Transverse colon (tissue), 4 donors: ENCODE results near the gene LGR5. TPM values are rescaled to one million over a fixed set of nuclear protein-coding genes. Genes with fewer than 3 reads are reported as not detected.

ENCODE experiments used
- DNase-seq: peaks from one replicate; pipeline ENCODE4 v3.0.0-alpha.2; 2019
- H3K27ac ChIP-seq, 4 donors: fragments of 200-600 bp; sonication (generic); 2 replicates each; pipeline ENCODE4 v1.5.1; 2016 to 2018; ENCODE audit warnings: inconsistent platforms in 4 of 4
- H3K27me3 ChIP-seq: fragments of 200-600 bp; sonication (generic); 2 replicates; pipeline ENCODE4 v1.5.1; 2017; ENCODE audit warnings: inconsistent platforms
- H3K36me3 ChIP-seq, 4 donors: fragments of 200-600 bp; sonication (generic); 2 replicates each; pipeline ENCODE4 v1.5.1; 2017 to 2019; ENCODE audit warnings: inconsistent platforms in 4 of 4
- H3K4me1 ChIP-seq, 4 donors: fragments of 200-600 bp; sonication (generic); 2 replicates each; pipeline ENCODE4 v1.5.1; 2017 to 2020; ENCODE audit warnings: inconsistent platforms in 4 of 4
- H3K4me3 ChIP-seq, 4 donors: fragments of 200-600 bp; sonication (generic); 1 replicate in 1 of 4; 2 replicates in 3 of 4; pipeline versions ENCODE4 v1.5.1 to v1.6.1; 2017 to 2019; ENCODE audit warnings: inconsistent platforms in 4 of 4
- H3K9me3 ChIP-seq, 2 donors: fragments of 200-600 bp; sonication (generic); 2 replicates each; pipeline ENCODE4 v1.5.1; 2017 to 2019; ENCODE audit warnings: inconsistent platforms in 2 of 2
- EP300 ChIP-seq: sonication (generic); formaldehyde crosslinking; IDR thresholded peaks from one replicate; pipeline ENCODE4 v1.6.1; 2017; ENCODE audit warnings: antibody characterized with exemption, low read depth
- POLR2A ChIP-seq: fragments of 450-650 bp; IDR thresholded peaks from one replicate; pipeline ENCODE4 v1.6.1; 2016; ENCODE audit warnings: antibody characterized with exemption, mild to moderate bottlenecking, moderate library complexity
- POLR2AphosphoS5 ChIP-seq, 3 donors: sonication (generic); formaldehyde crosslinking; IDR thresholded peaks; one replicate each; pipeline ENCODE4 v1.6.1; 2016; ENCODE audit warnings: antibody characterized with exemption in 3 of 3
- WGBS, 2 donors: methylation state at CpG; one replicate each; pipeline ENCODE4 v1.1.5; 2018; ENCODE audit warnings: low coverage in 1 of 2; 5-methylcytosine and 5-hydroxymethylcytosine counted together
- in situ Hi-C, 4 donors: fragments of 200-750 bp; cut with MboI; loops; one replicate each; pipeline versions ENCODE4 v1.15.0 to v1.15.1; 2017; ENCODE audit warnings: low sequenced_read_pairs in 3 of 4, low pct_ligation_motif_present in 1 of 4, low pct_unique_long_range_greater_than_20kb in 1 of 4
- intact Hi-C: fragments of 100-400 bp; cut with DNase I; formaldehyde crosslinking; loops from one replicate; pipeline ENCODE4 v1.15.1; 2023; ENCODE audit warnings: low total_unique reads
- total RNA-seq, 4 donors: library from RNA; depleted of rRNA; stranded (reverse); fragments of >200 nt; gene quantifications; one replicate each; pipeline ENCODE4 v1.1.0, GENCODE V29; 2016
- TF ChIP-seq, protein P1 (sequence below), 5 experiments: fragments of 200-600 bp in 3 of 5; fragments of 450-650 bp in 2 of 5; sonication (generic) in 3 of 5; IDR thresholded peaks; 1 replicate in 2 of 5; 2 replicates in 3 of 5; pipeline ENCODE4 v1.5.1; 2016 to 2017; ENCODE audit warnings: antibody characterized with exemption in 5 of 5, inconsistent platforms in 3 of 5, mild to moderate bottlenecking in 2 of 5, moderate library complexity in 1 of 5

LGR5 gene
- total RNA-seq, 4 donors from 2014 or later: 0.37 to 4.8 (median 1.0) TPM

DNA sequence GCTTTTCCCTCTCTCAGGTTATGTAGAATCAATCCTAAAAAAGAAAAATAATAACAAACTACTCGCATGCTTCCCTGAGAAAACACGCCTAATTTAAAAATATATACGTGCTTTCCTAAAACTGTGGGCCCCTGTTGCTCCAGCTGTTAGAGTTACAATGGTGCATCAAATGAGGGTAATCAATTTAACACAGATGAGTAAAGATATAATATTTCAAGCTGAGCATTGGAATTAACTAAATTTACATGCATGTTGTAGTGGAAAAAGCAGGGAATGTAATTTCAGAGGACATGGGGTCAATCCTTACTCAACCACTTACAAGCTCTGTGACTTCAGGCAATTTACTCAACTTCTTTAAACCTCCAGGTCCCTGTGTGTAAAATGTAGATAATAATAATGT lies 22.4 kb upstream of the LGR5 start:
- in situ Hi-C loops (loop anchor here (10.0 to 25.0 kb wide), 3 partner anchors 138 to 328 kb away; no protein-coding TSS in a partner anchor), intact Hi-C loops (loop anchor here (10.0 kb wide), 1 partner anchor 328 kb away; no protein-coding TSS in a partner anchor)
- no peak for DNase-seq
- Histone ChIP-seq H3K36me3 (no peaks in the 10 kb centered on the region), H3K4me3 (no peak overlapping the region), H3K27me3 (no peaks in the 10 kb centered on the region), H3K9me3 (no peaks in the 10 kb centered on the region), H3K27ac (no peak overlapping the region), H3K4me1 (peaks cover 0 to 2% (median 0%) of the 10 kb centered on the region in 4 donors)
- TF ChIP-seq EP300 (no peak), POLR2AphosphoS5 (IDR thresholded peaks at IDR 0.05) (no peak), POLR2A (no peak)
- TF ChIP-seq, protein P1, sequence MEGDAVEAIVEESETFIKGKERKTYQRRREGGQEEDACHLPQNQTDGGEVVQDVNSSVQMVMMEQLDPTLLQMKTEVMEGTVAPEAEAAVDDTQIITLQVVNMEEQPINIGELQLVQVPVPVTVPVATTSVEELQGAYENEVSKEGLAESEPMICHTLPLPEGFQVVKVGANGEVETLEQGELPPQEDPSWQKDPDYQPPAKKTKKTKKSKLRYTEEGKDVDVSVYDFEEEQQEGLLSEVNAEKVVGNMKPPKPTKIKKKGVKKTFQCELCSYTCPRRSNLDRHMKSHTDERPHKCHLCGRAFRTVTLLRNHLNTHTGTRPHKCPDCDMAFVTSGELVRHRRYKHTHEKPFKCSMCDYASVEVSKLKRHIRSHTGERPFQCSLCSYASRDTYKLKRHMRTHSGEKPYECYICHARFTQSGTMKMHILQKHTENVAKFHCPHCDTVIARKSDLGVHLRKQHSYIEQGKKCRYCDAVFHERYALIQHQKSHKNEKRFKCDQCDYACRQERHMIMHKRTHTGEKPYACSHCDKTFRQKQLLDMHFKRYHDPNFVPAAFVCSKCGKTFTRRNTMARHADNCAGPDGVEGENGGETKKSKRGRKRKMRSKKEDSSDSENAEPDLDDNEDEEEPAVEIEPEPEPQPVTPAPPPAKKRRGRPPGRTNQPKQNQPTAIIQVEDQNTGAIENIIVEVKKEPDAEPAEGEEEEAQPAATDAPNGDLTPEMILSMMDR (IDR thresholded peaks at IDR 0.05): no peak
- 88 to 92% methylated on average over 3 of the region's 3 CpGs for WGBS, 2 donors

DNA sequence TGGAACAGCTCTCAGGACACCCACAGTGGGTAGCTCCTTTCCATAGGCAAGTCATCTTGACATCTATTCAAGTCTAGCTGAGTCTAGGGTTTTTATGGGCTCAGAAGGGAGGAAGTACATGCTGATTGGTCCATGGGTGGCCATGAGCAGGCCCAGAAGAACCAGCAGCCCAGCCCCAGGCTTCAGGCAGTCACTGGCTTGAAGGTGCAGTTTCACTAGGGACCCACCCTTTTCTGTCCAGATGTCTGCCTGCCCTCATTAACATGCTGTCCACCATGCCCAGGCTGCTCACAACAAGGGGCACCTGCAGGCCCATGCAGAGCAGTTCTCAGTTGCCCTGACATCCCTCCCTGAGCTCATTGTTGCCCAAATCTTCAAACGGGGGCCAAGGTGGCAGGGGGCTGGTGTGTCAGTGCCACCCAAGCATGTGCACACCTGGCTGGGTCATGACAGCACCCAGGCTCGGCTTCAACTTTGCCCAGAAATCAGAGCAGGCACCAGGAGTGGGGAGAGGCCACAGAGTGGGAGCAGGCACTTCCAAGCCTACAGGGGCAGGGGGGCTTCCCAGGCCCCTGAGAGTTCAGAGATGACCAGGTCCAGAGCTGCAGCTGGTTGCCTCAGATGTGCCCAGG lies 18.7 kb upstream of the LGR5 start:
- Histone ChIP-seq H3K27me3 (no peaks in the 10 kb centered on the region), H3K9me3 (no peaks in the 10 kb centered on the region), H3K27ac (no peak overlapping the region), H3K4me3 (no peak overlapping the region), H3K36me3 (no peaks in the 10 kb centered on the region), H3K4me1 (no peaks in the 10 kb centered on the region)
- in situ Hi-C loops: loop anchor here in 3 of 4 donors (25.0 kb wide), 1 partner anchor 316 kb away; no protein-coding TSS in a partner anchor
- TF ChIP-seq POLR2A (no peak), POLR2AphosphoS5 (IDR thresholded peaks at IDR 0.05) (no peak)
- TF ChIP-seq, protein P1 (IDR thresholded peaks at IDR 0.05): no peak
- DNase-seq: no peak
- WGBS, 2 donors: 94% methylated on average over 2 of the region's 2 CpGs; no CpG with 5 or more reads in 1 of the 2 donors
- intact Hi-C loops: no loop called here

DNA sequence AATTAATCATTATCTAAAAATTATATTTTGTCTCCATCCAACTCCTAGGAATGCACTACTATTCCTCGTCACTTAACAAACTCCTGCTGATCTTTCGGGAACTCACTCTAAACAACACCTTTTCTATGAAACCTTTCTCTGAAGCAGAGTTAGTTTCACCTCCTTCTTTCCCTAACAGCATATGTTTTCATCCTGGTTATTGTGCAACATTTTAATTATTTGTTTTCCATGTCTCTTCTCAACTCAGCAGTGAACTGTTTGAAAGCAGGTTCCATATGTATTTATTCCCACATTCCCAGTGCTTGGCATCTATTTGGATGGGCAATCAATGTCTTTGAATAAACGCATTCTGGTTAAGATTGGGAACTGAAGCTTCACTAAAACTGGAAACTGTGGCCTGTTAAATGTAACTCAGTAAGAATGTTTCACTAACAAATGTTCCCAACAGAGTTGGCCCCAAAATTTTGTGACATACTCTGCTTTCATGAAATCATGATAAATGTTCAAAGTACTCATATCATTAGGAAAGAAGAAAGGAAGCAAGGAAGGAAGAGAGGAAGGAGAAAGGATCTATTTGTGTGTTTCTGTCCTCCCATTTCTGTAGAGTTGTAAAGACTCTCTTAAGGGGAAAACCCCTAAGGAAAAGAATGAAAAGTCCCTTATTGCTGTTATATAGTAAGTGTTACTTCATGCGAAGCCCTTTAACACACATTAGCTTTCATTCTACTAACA lies 13.9 kb upstream of the LGR5 start:
- DNase-seq: no peak
- intact Hi-C loops: no loop called here
- WGBS, 2 donors: 78 to 83% methylated on average over 4 of the region's 4 CpGs

DNA sequence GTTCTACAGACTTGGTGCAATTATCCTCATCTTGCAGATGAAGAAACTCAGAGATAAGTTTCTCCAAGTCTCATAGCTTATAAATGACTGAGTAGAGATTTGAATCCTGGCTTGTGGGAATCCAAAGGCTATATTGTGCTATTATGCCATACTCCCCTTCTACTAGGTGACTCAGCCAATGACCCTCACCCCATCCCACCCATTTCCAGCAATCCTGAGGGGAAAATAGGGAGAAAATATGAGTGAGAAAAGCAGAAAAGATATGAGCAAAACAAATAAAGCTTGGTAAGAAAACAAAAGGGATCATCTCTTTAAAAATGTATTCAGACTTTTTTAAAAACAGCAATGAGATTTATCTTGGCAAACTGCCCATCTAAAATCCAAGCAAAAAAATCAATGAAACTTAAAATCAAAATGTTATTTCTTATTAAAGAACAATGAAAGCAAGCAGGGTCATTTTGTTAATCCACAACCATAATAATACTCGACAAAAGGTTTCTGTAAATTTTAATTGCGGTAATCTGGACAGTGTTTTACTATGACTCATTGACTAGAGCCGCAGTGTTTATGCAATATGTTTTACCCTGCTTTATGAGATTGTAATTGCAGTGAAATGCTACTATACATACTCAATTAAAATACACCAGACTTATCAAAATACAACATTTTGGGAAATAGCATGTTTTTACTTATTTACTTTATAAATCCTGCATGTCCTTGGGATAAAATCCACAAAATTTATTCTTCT lies 13.1 kb upstream of the LGR5 start:
- Histone ChIP-seq H3K4me3 (no peak overlapping the region), H3K4me1 (peaks cover 0 to 13% (median 2%) of the 10 kb centered on the region in 4 donors), H3K9me3 (no peaks in the 10 kb centered on the region), H3K27ac (no peak overlapping the region), H3K36me3 (no peaks in the 10 kb centered on the region), H3K27me3 (no peaks in the 10 kb centered on the region)
- intact Hi-C loops (no loop called here), in situ Hi-C loops (no loop called here)
- WGBS, 2 donors: 28 to 37% methylated on average over 3 of the region's 3 CpGs
- DNase-seq: no peak
- TF ChIP-seq EP300: no peak
- TF ChIP-seq POLR2AphosphoS5 (IDR thresholded peaks at IDR 0.05): peak in 1 of 3 donors; percentile 44

More for the DNA sequence above, 13.9 kb upstream of the LGR5 start:
- Histone ChIP-seq H3K27ac (no peak overlapping the region), H3K36me3 (no peaks in the 10 kb centered on the region), H3K4me1 (peaks cover 0 to 13% (median 2%) of the 10 kb centered on the region in 4 donors), H3K27me3 (no peaks in the 10 kb centered on the region), H3K4me3 (no peak overlapping the region), H3K9me3 (no peaks in the 10 kb centered on the region)
- TF ChIP-seq EP300 (no peak), POLR2A (no peak)
- in situ Hi-C loops: no loop called here

DNA sequence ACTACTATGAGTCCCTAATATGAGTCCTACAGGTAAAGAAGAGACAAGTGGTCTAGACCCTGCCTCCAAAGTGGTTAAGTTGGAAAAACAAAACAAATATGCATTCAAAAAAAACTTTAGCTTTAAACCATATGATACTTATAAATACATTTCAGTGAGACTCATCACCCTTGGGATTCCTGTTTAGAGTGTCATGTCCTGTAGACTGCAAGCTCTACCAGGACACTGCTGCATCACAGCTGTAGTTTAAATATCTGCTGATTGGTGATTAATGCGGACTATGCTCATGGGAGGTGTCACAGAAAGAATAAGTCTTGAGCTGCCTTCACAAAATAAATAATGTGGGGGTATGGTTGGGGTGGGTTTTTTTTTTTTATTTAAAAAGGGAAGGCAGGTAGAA lies 8.8 kb upstream of the LGR5 start:
- H3K4me3 ChIP-seq: no peak overlapping the region
- H3K27me3 ChIP-seq: no peaks in the 10 kb centered on the region
- no peaks in the 10 kb centered on the region for H3K36me3 ChIP-seq
- no peak for DNase-seq
- TF ChIP-seq EP300 (no peak), POLR2AphosphoS5 (IDR thresholded peaks at IDR 0.05) (no peak), POLR2A (no peak)
- TF ChIP-seq, protein P1 (IDR thresholded peaks at IDR 0.05): no peak
- H3K9me3 ChIP-seq: peaks cover 0 to 6% of the 10 kb centered on the region in 2 donors
- H3K27ac ChIP-seq: no peak overlapping the region
- H3K4me1 ChIP-seq: peaks cover 0 to 13% (median 2%) of the 10 kb centered on the region in 4 donors
- WGBS, 2 donors: 88 to 100% methylated on average over 1 of the region's 1 CpG
- in situ Hi-C loops (no loop called here), intact Hi-C loops (no loop called here)
